ENCODE measurements around the gene SRPK3.

The SRPK3 gene

DNA sequence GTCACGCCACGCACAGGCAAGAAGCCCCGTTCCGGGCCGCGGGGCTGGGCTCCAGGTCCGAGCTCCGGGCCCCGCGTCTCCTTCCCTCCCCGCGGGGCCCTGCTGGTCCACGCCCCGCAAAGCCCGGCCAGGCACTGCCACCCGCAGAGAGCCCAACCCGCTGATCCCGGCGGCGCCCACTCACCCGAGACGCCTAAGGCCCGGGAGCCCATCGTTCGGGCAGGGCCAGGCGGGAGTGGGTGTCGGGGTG, 48.6 kb downstream of the SRPK3 start:
- DNase-seq (ENCODE audit: low read depth in 1 of 2, low spot score in 1 of 2) = no peak
- in situ Hi-C loops (cut with HindIII; ENCODE audit: low pct_unique_long_range_greater_than_20kb, low sequenced_read_pairs) = no loop called here
- no peak for TF ChIP-seq JUND (IDR thresholded peaks at IDR 0.05; ENCODE audit: low read depth)

DNA sequence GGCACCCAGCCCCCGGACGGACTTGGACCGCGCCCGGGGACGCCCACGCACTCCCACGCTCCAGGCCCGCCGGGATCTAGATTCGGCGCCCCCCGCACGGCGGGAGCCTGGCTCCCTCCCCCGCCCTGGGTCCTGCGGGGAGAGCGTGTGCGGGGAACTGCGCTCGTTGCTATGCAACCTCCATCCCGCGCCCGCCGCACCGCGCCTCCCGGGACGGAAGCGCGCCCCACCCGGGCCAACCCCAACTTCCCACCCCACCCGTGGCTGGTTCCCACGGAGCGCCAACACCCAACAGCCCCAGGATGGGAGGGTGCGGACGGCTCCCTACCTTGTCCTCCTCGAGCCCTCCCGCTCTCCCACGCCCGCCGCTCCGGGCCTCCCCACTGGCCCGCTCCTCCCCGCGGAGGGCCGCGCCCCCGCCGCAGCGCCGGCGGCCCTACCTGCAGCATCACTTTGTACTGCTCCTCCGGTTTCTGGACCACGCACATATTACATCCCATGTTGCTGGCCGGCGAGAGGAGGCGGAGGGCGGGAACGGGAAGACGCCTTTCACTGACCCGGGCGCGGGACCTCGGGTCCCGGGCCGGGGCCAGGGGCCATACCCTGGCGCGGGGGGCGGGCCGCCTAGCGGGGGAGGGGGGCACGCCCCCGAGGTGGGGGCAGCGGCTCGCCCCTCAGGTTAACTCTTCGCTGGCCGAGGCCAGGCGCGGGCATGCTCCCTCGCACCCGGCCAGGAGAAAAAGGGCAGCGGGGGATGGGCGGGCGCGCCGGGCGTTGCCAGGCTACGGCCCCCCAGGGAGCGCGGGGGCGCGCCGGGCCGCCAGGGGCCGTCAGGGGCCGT, 49.2 kb downstream of the SRPK3 start, which contains the start of gene PDZD4:
Gene PDZD4, minus strand, starts transcription at position 746 of the 841 bp plus-strand sequence. Its CDS starts 246 bp downstream, at position 500.
- no peak for TF ChIP-seq JUND (IDR thresholded peaks at IDR 0.05; ENCODE audit: low read depth)
- in situ Hi-C loops (cut with HindIII; ENCODE audit: low pct_unique_long_range_greater_than_20kb, low sequenced_read_pairs) = no loop called here
- no peak for DNase-seq (ENCODE audit: low read depth in 1 of 2, low spot score in 1 of 2)

DNA sequence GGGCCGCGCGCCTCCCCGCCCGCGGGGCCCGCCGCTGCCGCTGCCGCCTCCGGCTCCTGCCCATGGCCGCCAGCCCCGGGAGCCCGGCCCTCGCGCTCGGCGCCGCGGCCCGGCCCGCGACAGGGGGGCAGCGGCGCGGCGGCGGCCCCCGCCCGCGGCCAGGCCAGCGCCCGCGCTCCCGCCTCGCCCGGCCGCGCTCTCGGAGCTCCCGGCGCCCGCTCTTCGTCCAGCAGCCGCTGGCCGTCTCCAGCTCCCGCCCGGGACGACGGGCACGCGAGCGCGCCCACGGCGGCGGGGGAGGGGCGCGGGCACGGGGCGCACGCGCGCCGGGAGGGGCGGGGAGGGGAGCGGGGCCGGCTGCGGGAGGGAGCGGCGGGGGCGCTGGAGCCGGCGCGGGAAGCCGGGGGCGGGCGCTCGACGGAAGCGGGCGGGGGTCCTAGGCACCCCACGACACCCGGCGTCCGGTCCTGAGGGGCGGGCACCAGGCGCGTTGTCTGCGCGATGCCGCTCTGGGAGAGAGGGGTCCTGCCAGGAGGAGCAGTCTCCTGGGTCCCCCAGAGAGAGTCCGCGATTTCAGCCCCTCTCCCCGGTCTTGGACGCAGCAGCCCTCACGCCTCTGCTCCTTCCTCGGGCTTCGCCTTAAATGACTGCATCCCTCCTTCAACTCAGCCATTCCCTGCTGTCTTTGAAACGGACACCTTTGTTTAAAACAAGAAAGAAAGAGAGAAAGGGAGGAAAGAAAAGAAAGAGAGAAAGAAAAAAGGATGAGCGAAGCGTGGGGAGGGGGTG, 50.0 kb downstream of the SRPK3 start:
- in situ Hi-C loops (cut with HindIII; ENCODE audit: low pct_unique_long_range_greater_than_20kb, low sequenced_read_pairs) = no loop called here
- DNase-seq (ENCODE audit: low read depth in 1 of 2, low spot score in 1 of 2) = no peak
- no peak for TF ChIP-seq JUND (IDR thresholded peaks at IDR 0.05; ENCODE audit: low read depth)

DNA sequence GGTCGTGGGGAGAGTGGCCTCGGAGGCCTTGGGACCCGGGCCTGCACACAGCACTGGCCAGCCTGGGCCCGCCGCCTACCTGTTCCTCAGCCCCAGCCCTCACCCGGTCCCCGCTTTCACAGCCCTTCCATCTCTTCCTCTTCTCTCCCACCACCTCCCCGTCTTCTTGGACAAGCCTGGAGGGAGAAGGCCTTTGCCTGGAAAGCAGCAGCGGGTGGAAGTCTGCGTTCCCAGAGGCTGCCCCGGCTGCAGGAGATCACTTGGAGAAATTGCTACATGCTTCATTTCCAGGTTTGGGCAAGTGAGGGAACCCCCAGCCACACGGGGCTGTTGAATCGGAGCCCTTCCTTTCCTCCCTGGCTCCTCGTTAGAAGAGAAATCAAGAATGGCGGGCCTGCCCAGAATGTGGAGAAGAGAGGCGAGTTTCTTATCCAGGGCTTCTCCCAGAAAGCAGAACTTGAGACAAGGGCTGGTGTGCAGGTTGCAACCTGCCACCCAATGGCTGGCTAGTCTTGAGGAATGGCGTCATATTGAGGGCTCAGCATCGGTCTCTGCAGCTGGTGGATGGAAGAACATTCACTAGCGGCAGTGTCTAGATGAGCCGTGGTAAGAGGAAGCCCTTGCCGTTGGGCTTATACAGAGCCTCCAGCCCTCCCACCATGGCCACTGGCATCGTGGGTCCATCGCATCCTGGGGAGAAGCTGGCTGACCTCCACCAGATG, 50.7 kb downstream of the SRPK3 start:
- no peak for DNase-seq (ENCODE audit: low read depth in 1 of 2, low spot score in 1 of 2)
- no peak for TF ChIP-seq JUND (IDR thresholded peaks at IDR 0.05; ENCODE audit: low read depth)
- in situ Hi-C loops (cut with HindIII; ENCODE audit: low pct_unique_long_range_greater_than_20kb, low sequenced_read_pairs) = no loop called here

DNA sequence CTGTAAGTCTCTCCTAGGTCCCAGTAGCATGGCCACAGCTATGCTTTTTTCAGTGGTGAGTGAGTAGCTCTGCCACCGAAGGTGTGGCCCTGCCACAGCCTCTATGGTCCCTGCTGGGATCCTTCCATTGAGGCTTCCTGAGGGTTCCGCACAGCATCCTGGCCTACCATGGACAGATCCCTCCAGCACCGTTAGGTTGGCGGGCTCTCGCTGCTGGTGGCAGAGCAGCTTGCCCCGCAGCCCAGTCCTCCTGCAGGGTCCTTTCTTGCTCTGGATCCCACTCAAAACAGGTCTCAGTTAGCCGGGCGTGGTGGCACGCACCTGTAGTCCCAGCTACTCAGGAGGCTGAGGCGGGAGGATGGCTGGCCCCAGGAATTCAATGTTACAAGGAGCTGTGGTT, 51.9 kb downstream of the SRPK3 start:
- no peak for TF ChIP-seq JUND (IDR thresholded peaks at IDR 0.05; ENCODE audit: low read depth)
- no peak for DNase-seq (ENCODE audit: low read depth in 1 of 2, low spot score in 1 of 2)
- in situ Hi-C loops (cut with HindIII; ENCODE audit: low pct_unique_long_range_greater_than_20kb, low sequenced_read_pairs) = no loop called here

Measured in T47D (cell line).